Fibroblast of skin of left biceps (primary cell): ENCODE measurements around the gene KLHL8.

Experiments used
- DNase-seq, 2 experiments: peaks; one replicate each; pipeline ENCODE4 v3.0.0-alpha.2; 2013; ENCODE audit warnings: low read depth in 2 of 2

The KLHL8 gene

DNA sequence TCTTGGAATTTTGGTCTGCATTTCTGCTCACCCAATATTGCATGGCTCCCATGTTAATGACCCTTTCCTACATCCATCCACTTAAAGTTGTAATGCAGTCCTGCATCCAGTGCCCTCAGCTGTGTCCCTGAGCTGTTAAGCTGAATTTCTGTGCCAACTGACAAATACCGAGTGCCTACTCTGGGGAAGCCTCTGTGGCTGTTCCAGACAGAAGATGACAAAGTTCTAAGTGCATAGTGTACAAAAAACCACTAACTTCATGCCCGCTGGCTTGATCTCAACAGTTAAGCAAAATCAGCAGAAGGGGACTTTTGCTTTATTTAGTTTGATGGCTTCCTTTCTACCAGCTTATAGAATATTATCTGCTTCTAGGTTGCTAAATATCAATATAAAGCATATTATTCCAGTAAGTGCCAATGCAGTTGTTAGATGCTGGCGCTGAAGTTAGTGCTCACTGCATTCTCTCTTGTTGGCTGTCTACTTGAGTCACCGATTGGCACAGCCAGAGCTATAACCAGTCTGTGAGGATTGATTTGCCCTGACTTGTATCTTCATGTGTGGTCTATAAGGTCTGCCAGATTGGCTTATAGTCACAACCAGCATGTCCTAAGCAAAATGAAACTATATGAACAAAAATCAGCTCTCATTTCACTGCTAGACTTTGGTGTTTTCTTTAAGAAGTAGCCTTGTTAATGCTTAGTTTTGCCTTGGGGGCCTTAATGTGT is 98.9 kb downstream of the KLHL8 start:
- no peak for DNase-seq

DNA sequence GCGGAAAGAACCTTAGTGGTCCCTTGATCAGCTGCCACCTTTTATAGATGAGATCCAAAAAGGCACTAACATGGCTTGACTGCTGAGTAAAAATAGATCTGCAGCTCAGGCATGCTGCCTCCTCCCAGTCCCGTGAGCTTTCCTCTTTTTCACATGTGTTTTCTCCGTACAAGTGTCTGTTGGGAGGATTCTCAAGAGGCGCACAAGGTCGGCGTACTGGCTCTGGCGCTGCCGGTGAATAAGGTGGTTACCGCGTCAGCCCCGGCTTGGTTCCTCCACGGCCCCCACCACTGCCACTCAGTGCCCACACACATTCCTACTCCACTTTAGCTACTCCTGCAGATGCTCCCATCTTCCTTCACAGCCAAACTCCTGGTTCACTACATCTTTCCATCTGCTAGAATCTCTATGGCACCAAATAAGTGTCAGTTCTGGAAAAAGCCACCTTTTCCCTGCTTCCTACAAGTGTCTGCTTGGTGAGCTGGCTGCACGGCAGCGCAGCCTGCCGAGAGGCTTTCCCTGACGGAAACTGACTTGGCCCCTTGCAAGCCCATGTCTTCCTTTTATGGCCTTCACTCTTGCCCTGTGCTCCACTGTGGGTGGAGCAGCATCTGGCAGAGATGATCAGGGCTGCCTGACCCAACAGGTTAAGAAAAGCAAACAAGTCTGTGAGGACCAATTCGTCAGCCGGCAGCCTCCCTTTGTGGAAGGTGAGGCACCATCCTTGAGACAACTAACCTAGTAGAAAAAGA is 99.8 kb downstream of the KLHL8 start:
- DNase-seq = no peak

DNA sequence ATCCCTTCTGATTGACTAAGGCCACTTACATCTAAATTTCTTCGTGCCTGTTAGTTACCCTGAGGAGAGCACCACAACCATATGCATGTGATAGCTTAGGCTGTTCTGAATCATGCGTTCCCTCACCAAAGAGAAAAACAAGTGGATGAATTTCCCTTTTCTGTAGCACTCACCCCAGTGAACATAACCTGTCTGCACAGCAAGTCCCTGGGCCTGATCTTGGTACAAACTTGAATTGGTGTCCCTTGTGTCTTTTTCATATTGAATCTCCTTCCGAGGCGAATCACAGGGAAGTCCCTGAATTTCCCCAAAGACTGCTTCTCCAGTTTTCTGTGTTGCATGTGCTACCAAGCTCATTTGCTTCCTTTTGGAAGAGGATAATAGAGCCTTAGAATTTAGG is 100.4 kb downstream of the KLHL8 start:
- no peak for DNase-seq

DNA sequence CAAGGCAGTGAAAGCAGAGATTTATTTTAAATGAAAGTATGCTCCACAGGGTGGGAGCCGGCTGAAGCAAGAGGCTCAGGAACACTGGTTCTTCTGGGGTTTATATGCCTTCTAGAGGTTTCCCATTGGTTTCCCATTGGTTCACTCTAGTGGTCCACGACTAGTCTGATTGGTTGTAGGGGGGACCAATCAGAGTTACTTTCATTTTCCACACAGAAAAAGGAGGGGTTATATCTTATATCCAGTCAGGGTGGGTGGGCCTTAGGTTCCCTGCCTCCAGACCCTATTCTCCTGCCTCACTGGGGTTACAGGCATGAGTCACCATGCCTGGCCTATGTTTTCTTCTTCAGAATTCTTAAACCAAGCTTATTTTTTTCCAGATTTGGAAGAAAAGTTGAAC is 101.6 kb downstream of the KLHL8 start:
- DNase-seq = peak; percentile 30

DNA sequence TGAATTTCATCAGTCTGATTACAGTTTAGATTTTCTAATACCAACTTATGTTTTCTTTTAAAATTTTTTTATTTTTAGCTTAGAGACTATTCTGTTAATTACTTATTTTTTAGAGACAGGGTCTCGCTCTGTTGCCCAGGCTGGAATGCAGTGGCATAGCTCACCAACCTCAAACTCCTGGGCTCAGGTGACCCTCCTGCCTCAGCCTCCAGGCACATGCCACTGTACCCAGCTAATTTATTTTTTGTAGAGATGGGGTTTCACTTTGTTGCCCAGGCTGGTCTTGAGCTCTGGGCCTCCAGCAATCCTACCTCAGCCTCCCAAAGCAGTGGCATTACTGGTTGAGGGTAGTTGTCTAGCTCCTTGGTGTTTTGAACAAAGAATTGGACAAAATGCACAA is 102.0 kb downstream of the KLHL8 start:
- DNase-seq = no peak

DNA sequence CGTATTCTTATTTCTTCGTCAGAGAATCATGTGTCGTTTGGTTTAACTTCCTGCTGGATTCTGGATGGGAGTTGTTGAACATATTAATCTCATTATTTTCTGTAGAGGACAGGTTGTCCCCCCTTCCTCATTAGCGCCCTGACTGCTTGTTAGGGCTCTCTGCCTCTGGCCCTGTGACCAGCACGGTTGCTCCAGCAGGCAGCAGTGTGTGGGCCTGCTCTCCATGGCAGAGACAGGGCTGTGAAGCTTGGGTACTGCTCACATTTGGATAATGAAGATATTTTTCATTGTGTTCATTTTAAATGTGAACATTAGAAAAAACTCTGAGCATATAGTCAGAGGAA is 102.7 kb downstream of the KLHL8 start:
- DNase-seq = no peak

DNA sequence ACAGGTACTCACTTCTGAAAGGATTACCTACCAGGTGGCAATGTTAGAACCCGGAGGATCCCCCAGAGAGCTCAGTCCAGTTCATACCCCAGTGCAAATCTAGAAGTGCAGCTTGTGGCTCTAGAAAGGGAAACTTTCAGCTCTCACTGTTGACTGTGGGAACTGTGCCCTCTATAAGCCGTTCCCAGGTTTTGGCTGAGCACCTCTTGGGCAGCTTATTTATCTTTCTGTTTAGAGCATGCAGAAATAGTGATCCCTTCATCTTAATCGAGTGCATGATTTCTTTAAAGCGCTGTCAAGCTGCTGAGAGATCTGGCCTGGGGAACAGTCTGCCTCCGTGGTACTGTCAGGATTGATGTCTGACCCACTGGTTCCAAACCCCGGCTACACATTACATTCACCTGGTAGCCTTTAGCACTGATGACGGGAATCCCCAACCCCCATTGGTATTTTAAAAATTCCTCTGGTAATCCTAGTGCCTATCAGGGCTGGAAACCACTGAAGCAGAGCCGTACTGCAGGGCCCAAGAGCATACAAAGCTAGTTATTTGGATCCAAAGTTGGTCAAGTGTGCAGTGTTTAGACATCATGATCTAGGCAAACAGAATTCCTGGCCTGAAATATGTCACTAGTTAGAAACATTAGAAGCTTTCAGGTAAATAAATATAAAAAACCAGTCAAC is 103.2 kb downstream of the KLHL8 start:
- DNase-seq = no peak

DNA sequence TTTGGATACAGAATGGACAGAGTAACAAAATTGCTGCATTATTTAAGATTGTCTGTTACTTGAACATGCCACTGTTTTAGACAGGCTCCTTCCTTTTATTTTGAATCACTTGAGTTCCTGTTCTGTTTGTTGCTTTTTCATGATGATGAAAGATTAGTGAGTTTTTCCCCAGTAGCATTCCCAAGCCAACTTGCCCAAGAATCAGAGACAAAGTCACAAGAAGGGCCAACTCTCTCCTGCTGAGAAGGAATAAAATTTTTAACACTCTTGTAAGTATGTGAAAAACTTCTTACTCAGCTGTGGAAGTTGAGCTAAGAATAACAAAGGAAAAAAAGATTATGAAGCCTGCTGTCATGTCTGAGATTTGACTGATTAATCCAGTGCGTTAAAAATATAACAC is 104.2 kb downstream of the KLHL8 start:
- DNase-seq = no peak

DNA sequence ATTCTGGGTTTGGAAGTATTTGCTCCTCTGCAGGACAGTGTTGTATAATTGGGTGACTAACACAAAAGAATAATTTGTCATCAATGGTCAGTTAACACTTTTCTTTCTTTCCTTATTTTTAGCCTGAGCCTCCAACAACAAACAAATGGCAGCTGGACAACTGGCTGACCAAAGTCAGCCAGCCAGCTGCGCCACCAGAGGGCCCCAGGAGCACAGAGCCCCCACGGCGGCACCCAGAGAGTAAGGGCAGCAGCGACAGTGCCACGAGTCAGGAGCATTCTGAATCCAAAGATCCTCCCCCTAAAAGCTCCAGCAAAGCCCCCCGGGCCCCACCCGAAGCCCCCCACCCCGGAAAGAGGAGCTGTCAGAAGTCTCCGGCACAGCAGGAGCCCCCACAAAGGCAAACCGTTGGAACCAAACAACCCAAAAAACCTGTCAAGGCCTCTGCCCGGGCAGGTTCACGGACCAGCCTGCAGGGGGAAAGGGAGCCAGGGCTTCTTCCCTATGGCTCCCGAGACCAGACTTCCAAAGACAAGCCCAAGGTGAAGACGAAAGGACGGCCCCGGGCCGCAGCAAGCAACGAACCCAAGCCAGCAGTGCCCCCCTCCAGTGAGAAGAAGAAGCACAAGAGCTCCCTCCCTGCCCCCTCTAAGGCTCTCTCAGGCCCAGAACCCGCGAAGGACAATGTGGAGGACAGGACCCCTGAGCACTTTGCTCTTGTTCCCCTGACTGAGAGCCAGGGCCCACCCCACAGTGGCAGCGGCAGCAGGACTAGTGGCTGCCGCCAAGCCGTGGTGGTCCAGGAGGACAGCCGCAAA is 106.0 kb downstream of the KLHL8 start:
- no peak for DNase-seq

DNA sequence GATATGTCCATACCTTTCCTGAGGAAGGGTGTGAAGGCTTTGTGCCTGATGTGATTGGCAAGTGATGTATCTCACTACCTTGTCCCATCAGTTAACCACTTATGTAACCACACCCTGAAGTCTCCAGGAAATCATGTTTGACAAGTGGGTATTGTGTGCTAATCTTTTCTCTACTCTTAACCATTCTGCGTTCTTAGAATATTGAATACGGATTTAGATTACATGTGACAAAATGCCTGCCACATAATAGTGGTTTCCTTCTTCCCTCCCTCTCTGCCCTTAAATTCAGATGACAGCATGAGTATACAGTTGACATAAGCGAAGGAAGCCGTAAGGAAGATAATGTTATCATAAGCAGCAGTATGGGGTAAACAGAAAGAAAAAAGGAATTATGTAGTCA is 108.4 kb downstream of the KLHL8 start:
- no peak for DNase-seq
